Stomach (tissue), 9 donors: Measurements from ENCODE around the gene MAGI2. TPM values are rescaled to one million over a fixed set of nuclear protein-coding genes. Genes with fewer than 3 reads are reported as not detected.

Source experiments
- DNase-seq, 2 donors: peaks; one replicate each; pipeline versions ENCODE4 v3.0.0 to v3.0.0-alpha.2; 2013 to 2019
- H3K27ac ChIP-seq, 5 donors: fragments of 200-600 bp in 4 of 5; sonication (generic) in 4 of 5; one replicate each; pipeline ENCODE4 v1.5.1; 2013 to 2019; ENCODE audit warnings: mild to moderate bottlenecking in 1 of 5, moderate library complexity in 1 of 5
- H3K27me3 ChIP-seq, 3 donors: fragments of 200-600 bp; sonication (generic); one replicate each; pipeline ENCODE4 v1.5.1; 2017 to 2019; ENCODE audit warnings: mixed run types in 1 of 3
- H3K36me3 ChIP-seq, 4 donors: fragments of 200-600 bp; sonication (generic); 1 replicate in 3 of 4; 2 replicates in 1 of 4; pipeline ENCODE4 v1.5.1; 2016 to 2019
- H3K4me1 ChIP-seq, 4 donors: fragments of 200-600 bp; sonication (generic); one replicate each; pipeline ENCODE4 v1.5.1; 2016 to 2019
- H3K4me3 ChIP-seq, 4 donors: fragments of 200-600 bp; sonication (generic) in 3 of 4; one replicate each; pipeline ENCODE4 v1.5.1; 2016 to 2019; ENCODE audit warnings: mild to moderate bottlenecking in 1 of 4
- H3K9me3 ChIP-seq, 4 donors: fragments of 200-600 bp; sonication (generic); one replicate each; pipeline ENCODE4 v1.5.1; 2016 to 2019
- CTCF ChIP-seq, 7 experiments: fragments of 450-650 bp in 4 of 7; fragments of 200-600 bp in 3 of 7; sonication (generic) in 3 of 7; IDR thresholded peaks; one replicate each; pipeline ENCODE4 v1.5.1; 2016 to 2019; ENCODE audit warnings: antibody characterized with exemption in 7 of 7, control low read depth in 2 of 7, mild to moderate bottlenecking in 1 of 7
- EP300 ChIP-seq: sonication (generic); formaldehyde crosslinking; IDR thresholded peaks from one replicate; pipeline ENCODE4 v1.6.1; 2017; ENCODE audit warnings: antibody characterized with exemption
- POLR2A ChIP-seq, 4 donors: fragments of 450-650 bp; IDR thresholded peaks; one replicate each; pipeline ENCODE4 v1.6.1; 2016; ENCODE audit warnings: antibody characterized with exemption in 4 of 4, control low read depth in 2 of 4, mild to moderate bottlenecking in 1 of 4, moderate library complexity in 1 of 4
- POLR2AphosphoS5 ChIP-seq, 3 donors: sonication (generic); formaldehyde crosslinking; IDR thresholded peaks; one replicate each; pipeline ENCODE4 v1.6.1; 2016; ENCODE audit warnings: antibody characterized with exemption in 3 of 3
- WGBS, 5 donors: extraction: QIAGEN DNeasy Blood & Tissue Kit in 3 of 5; methylation state at CpG; one replicate each; pipeline versions ENCODE4 v1.1.5 to v1.1.7; 2013 to 2018; 5-methylcytosine and 5-hydroxymethylcytosine counted together
- intact Hi-C: fragments of 100-400 bp; cut with DNase I; formaldehyde crosslinking; loops from one replicate; pipeline ENCODE4 v1.15.1; 2023; ENCODE audit warnings: low total_unique reads
- polyA plus RNA-seq, 3 donors: library from polyadenylated mRNA; stranded (reverse); fragments of 200-250 nt; gene quantifications; one replicate each; pipeline ENCODE4 v1.2.3, GENCODE V29; 2013
- total RNA-seq, 5 donors: library from RNA; depleted of rRNA; stranded (reverse); fragments of >200 nt; gene quantifications; one replicate each; pipeline versions ENCODE4 v1.1.0 to v1.2.3, GENCODE V29; 2014 to 2016
- donor health status: healthy with polysubstance abuse.
- donor health status: Bipolar disorder and iron deficiency.
- donor health status: healthy.

MAGI2 gene
- total and polyA plus RNA-seq, 8 donors = 0.92 to 53.9 (median 5.8) TPM

GRCh38 chr7:78355834-78356233 lies 1097.6 kb downstream of the MAGI2 start:
- H3K9me3 ChIP-seq = no peaks in the 10 kb centered on the region
- 78 to 85% (median 80%) methylated on average over 3 of the region's 3 CpGs for WGBS, 5 donors
- H3K27me3 ChIP-seq = no peaks in the 10 kb centered on the region

GRCh38 chr7:78350926-78351325 lies 1102.5 kb downstream of the MAGI2 start:
- Histone ChIP-seq H3K9me3 (no peaks in the 10 kb centered on the region), H3K27me3 (no peaks in the 10 kb centered on the region), H3K36me3 (no peaks in the 10 kb centered on the region), H3K4me3 (no peak overlapping the region), H3K4me1 (peaks cover 0 to 14% (median 3%) of the 10 kb centered on the region in 4 donors), H3K27ac (no peak overlapping the region)
- 26 to 48% (median 44%) methylated on average over 3 of the region's 3 CpGs for WGBS, 5 donors
- no peak for TF ChIP-seq POLR2A (IDR thresholded peaks at IDR 0.05)
- TF ChIP-seq CTCF (IDR thresholded peaks at IDR 0.05) = no peak
- TF ChIP-seq EP300 = no peak
- TF ChIP-seq POLR2AphosphoS5 (IDR thresholded peaks at IDR 0.05) = no peak
- DNase-seq = no peak
- intact Hi-C loops = no loop called here

More at GRCh38 chr7:78355834-78356233, 1097.6 kb downstream of the MAGI2 start:
- TF ChIP-seq EP300 (no peak), CTCF (IDR thresholded peaks at IDR 0.05) (no peak), POLR2A (IDR thresholded peaks at IDR 0.05) (no peak), POLR2AphosphoS5 (IDR thresholded peaks at IDR 0.05) (no peak)
- no peaks in the 10 kb centered on the region for H3K36me3 ChIP-seq
- H3K4me3 ChIP-seq = no peak overlapping the region
- H3K4me1 ChIP-seq = no peaks in the 10 kb centered on the region
- no peak for DNase-seq
- H3K27ac ChIP-seq = no peak overlapping the region
- intact Hi-C loops = no loop called here

GRCh38 chr7:78350391-78350790 lies 1103.1 kb downstream of the MAGI2 start:
- WGBS, 5 donors = 36 to 63% (median 57%) methylated on average over 1 of the region's 1 CpG
- H3K36me3 ChIP-seq = no peaks in the 10 kb centered on the region
- TF ChIP-seq CTCF (IDR thresholded peaks at IDR 0.05) (no peak), POLR2AphosphoS5 (IDR thresholded peaks at IDR 0.05) (no peak), EP300 (no peak), POLR2A (IDR thresholded peaks at IDR 0.05) (no peak)
- no peak overlapping the region for H3K27ac ChIP-seq
- DNase-seq = no peak
- intact Hi-C loops = no loop called here
- H3K4me1 ChIP-seq = peaks cover 0 to 19% (median 3%) of the 10 kb centered on the region in 4 donors
- no peaks in the 10 kb centered on the region for H3K9me3 ChIP-seq
- no peak overlapping the region for H3K4me3 ChIP-seq
- no peaks in the 10 kb centered on the region for H3K27me3 ChIP-seq

GRCh38 chr7:78346827-78347226 lies 1106.6 kb downstream of the MAGI2 start:
- intact Hi-C loops = no loop called here
- Histone ChIP-seq H3K9me3 (no peaks in the 10 kb centered on the region), H3K4me3 (no peak overlapping the region), H3K4me1 (peaks cover 0 to 19% (median 3%) of the 10 kb centered on the region in 4 donors), H3K27ac (no peak overlapping the region), H3K36me3 (no peaks in the 10 kb centered on the region), H3K27me3 (no peaks in the 10 kb centered on the region)
- DNase-seq = no peak
- no peak for TF ChIP-seq CTCF (IDR thresholded peaks at IDR 0.05)
- no peak for TF ChIP-seq POLR2AphosphoS5 (IDR thresholded peaks at IDR 0.05)
- TF ChIP-seq EP300 = no peak
- WGBS, 5 donors = 55 to 77% (median 67%) methylated on average over 4 of the region's 4 CpGs
